NCI-H82 treated with DMSO at 0.1 percent for 48 hours (cell line): ENCODE data around the gene SHD.

Experiments used
- DNase-seq: peaks from one replicate; lab custom pipeline; 2025; ENCODE audit not compliant: unreplicated experiment; lab: John Stamatoyannopoulos, UW

Gene SHD

GRCh38 chr19:4297901-4298809 is 19.1 kb downstream of the SHD start:
- DNase-seq: no peak

GRCh38 chr19:4298810-4299550 is 19.9 kb downstream of the SHD start:
- DNase-seq: no peak

DNA sequence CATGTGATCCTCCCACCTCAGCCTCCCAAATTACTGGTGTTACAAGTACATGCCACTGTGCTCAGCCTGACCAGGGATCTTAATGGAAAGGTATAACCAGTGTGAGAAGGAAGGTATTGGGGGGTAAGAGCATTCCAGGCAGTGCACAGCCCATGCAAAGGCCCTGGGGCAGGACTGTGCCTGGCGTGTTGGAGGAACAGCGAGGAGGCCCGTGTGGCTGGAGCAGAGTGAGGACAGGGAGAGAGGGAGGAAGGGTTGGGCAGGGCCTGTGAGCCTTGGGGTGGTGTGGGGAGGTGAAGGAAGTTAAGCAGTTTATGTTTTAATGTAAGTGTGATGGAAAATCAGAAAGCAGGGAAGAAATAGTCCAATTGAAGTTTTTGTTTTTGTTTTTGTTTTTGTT is 21.5 kb downstream of the SHD start:
- no peak for DNase-seq

GRCh38 chr19:4301590-4302242 is 22.6 kb downstream of the SHD start:
- DNase-seq: no peak

DNA sequence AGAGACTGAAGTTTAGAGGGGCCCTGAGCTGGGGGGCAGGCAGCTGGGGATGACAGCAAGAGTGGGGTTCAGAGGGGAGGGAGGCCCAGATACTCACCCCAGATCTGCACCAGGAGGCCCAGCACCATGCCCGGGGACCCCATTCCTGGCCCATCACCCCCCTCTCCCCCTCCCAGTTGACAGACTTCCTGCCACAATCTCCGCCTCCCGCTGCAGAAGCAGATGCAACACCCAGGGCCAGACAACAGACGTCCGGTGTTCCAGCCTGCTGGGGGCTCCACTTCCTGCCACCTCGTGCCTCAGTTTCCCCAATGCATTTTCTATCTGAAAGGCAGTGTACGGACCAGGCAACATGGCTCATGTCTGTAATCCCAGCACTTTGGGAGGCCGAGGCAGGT is 23.2 kb downstream of the SHD start, which contains the start of gene TMIGD2:
Gene TMIGD2, minus strand, starts transcription at position 147 of the 398 bp plus-strand sequence. Its CDS starts 4 bp downstream, at position 143.
- DNase-seq: no peak

- DNase-seq: no peak
These were observed 24.9 kb downstream of the SHD start for GRCh38 chr19:4303819-4304537.

- DNase-seq: no peak
These were observed 25.6 kb downstream of the SHD start, which contains the start of gene FSD1 for GRCh38 chr19:4304538-4305256. Gene FSD1 (plus strand): TSS chr19:4304598. CDS start chr19:4304747, 149 bp downstream.

GRCh38 chr19:4305257-4305612 is 26.2 kb downstream of the SHD start:
- DNase-seq: no peak

GRCh38 chr19:4305659-4306058 is 26.6 kb downstream of the SHD start:
- no peak for DNase-seq

GRCh38 chr19:4310247-4311121 is 31.4 kb downstream of the SHD start:
- DNase-seq: no peak

GRCh38 chr19:4313847-4314490 is 34.9 kb downstream of the SHD start:
- no peak for DNase-seq

DNA sequence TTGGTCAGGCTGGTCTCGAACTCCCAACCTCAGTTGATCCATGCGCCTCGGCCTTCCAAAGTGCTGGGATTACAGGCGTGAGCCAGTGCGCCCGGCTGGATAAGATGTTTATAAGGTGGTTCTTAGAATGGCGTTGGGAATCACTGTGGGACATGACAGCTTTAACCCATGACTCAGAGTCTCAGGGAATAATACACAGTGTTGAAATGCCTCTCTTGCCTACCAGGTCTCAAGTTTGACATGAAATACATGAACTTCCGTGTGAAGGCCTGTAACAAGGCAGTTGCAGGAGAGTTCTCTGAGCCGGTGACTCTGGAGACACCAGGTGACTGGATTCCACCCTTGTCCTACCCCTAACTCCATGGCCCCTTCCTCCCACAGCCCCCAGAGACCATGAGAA is 37.9 kb downstream of the SHD start:
- DNase-seq: no peak

DNA sequence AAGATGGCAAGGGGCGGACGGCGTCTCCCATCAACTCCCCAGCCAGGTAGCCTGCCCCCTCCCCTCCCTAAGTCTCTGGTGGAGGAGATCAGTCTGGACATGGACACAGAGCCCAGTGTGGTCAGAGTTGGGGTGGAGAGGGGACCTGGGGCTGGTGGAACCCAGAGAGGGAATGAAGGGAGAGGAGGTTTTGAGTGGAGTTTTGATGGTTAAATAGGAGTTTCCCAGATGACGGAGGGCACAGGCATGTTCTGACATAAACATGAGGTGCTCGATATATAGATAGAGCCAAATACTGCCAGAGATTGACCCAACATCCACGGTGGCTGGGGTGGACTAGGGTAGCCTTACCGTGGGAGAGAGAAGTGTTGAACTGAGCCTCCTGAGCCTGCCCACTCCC is 39.4 kb downstream of the SHD start:
- DNase-seq: no peak

GRCh38 chr19:4319067-4319718 is 40.1 kb downstream of the SHD start:
- no peak for DNase-seq

GRCh38 chr19:4320419-4320818 is 41.4 kb downstream of the SHD start:
- no peak for DNase-seq

- DNase-seq: no peak
These were observed 44.0 kb downstream of the SHD start for GRCh38 chr19:4322942-4323665.

DNA sequence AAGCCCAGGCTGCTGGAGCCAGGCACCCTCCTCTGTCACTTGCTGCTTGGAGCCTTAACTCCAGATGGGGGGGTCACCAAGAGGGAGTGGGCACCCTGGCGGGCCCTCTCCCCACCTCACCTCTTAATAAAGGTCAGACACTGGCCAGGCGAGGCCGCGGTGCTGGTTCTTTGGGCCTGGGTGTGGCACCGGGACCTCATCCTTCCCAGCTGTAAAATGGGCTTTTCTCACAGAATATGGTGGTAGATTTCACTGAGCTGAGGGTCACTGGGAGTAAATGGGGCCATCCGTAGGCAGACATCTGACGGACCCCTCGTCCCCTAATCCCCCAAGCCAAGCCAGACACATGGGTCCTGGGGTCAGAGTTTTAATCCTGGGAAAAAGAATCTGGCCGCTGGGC is 44.6 kb downstream of the SHD start:
- DNase-seq: no peak

DNA sequence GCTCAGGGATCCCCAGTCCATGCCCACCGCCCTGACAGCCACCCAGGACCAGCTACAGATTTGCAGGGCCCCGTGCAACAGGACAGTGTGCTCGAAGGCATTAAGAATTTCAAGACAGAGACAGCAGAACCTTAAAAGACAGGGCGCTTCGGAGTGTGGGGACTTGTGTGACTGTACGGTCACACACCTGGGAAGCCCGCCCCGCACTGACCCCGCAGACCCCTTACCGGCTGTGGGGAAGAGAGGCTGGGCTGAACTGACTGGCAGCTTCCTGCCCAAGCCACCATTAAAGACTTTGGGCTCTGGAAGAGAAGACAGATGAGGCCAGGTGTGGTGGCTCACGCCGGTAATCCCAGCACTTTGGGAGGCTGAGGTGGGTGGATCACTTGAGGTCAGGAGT is 45.2 kb downstream of the SHD start:
- no peak for DNase-seq
